Heart right ventricle (tissue), 16 donors: ENCODE data around the gene AGBL4. TPM values are rescaled to one million over a fixed set of nuclear protein-coding genes. Genes with fewer than 3 reads are reported as not detected.

Source experiments
- ATAC-seq, 8 donors: fragments of 200-7000 bp; cut with Tn5 transposase; one replicate each; pipeline ENCODE4 v1.9.1; 2020; ENCODE audit warnings: mild to moderate bottlenecking in 8 of 8, moderate library complexity in 8 of 8, moderate number of reproducible peaks in 1 of 8
- DNase-seq, 2 donors: peaks; one replicate each; pipeline ENCODE4 v3.0.0-alpha.2; 2020
- H3K27ac ChIP-seq, 10 donors: fragments of 200-600 bp; sonication (generic) in 2 of 10; one replicate each; pipeline versions ENCODE4 v1.5.0 to v1.8.0; 2020 to 2022; ENCODE audit warnings: mild to moderate bottlenecking in 3 of 10
- H3K27me3 ChIP-seq, 7 donors: fragments of 200-600 bp; one replicate each; pipeline ENCODE4 v1.8.0; 2021 to 2022; ENCODE audit warnings: mild to moderate bottlenecking in 2 of 7
- H3K36me3 ChIP-seq, 9 donors: fragments of 200-600 bp; sonication (generic) in 1 of 9; one replicate each; pipeline versions ENCODE4 v1.5.0 to v1.8.0; 2020 to 2022; ENCODE audit warnings: mild to moderate bottlenecking in 2 of 9
- H3K4me1 ChIP-seq, 9 donors: fragments of 200-600 bp; sonication (generic) in 1 of 9; one replicate each; pipeline versions ENCODE4 v1.5.0 to v1.8.0; 2020 to 2022; ENCODE audit warnings: mild to moderate bottlenecking in 4 of 9
- H3K4me3 ChIP-seq, 10 donors: fragments of 200-600 bp; sonication (generic) in 2 of 10; one replicate each; pipeline versions ENCODE4 v1.5.0 to v1.8.0; 2020 to 2022; ENCODE audit warnings: mild to moderate bottlenecking in 7 of 10, moderate library complexity in 2 of 10
- H3K9me3 ChIP-seq, 11 donors: fragments of 200-600 bp in 10 of 11; sonication (generic) in 2 of 11; one replicate each; pipeline versions ENCODE4 v1.5.0 to v1.8.0; 2013 to 2022; ENCODE audit warnings: mild to moderate bottlenecking in 2 of 11, control low read depth in 1 of 11, moderate library complexity in 1 of 11
- CTCF ChIP-seq, 9 donors: fragments of 200-600 bp; sonication (generic) in 2 of 9; IDR thresholded peaks; one replicate each; pipeline versions ENCODE4 v1.5.0 to v1.8.0; 2021 to 2022; ENCODE audit warnings: antibody characterized with exemption in 9 of 9, mild to moderate bottlenecking in 5 of 9, moderate library complexity in 1 of 9
- WGBS, 2 donors: extraction: QIAGEN DNeasy Blood & Tissue Kit; methylation state at CpG; one replicate each; pipeline ENCODE4 v1.1.7; 2013; ENCODE audit warnings: inconsistent platforms in 1 of 2; 5-methylcytosine and 5-hydroxymethylcytosine counted together
- intact Hi-C, 10 donors: fragments of 100-400 bp; cut with DNase I; formaldehyde crosslinking; loops; one replicate each; pipeline versions ENCODE4 v1.11.1 to v1.14.2; 2022
- polyA plus RNA-seq, 2 donors: library from polyadenylated mRNA; stranded (reverse); fragments of 200-250 nt; gene quantifications; one replicate each; pipeline ENCODE4 v1.2.3, GENCODE V29; 2013
- total RNA-seq, 10 donors: library from RNA; stranded (reverse); fragmentation: NEBNext Ultra II Directional in 3 of 10; extraction: Animal tissue kit (Norgen Biotek cat#: 25700) in 3 of 10; gene quantifications; one replicate each; pipeline versions ENCODE4 v1.2.1 to v1.2.4, GENCODE V29; 2021 to 2023
- donor health status: Arrhythmogenic right ventricular cardiomyopathy.
- donor health status: ischemic (EF 13 %, LVEDD 7.1; RV severe dilation, severe dysfunction).
- donor health status: healthy with polysubstance abuse.
- donor health status: DM: no; HTN: yes; CAD: no.
- donor health status: DM: no; HTN: no; CAD: no.
- donor health status: ischemic (EF 25% LVEDD 6.9; RV normal size, moderate dysfunction).
- donor health status: ischemic (EF 25% LVEDD 5.7; RV mildly dilated, moderate dysfunction).
- donor health status: healthy.
- donor health status: DM: yes; HTN: yes; CAD: no.
- donor health status: Ischemic cardiomyopathy.
- donor health status: ischemic (EF 35%, LVEDD 5.7; RV mildly dilated, moderate dysfunction).
- donor health status: nonischemic (EF 11% LVEDD 7.7; RV severe dilation, severe dysfunction).
- donor health status: DM: yes; HTN: yes; CAD: no.
- donor health status: PGD.
- donor health status: ischemic (EF 29% LVEDD 5.4; RV normal size, mild dysfunction).
- donor health status: nonischemic (EF 23%, LVEDD 6.1; RV moderate dilation, normal function).

Gene AGBL4
- total and polyA plus RNA-seq, 12 donors: 0.04 to 0.93 (median 0.46) TPM; not detected in 2

- no peaks in the 10 kb centered on the region for H3K27me3 ChIP-seq
- H3K4me3 ChIP-seq: no peak overlapping the region
- WGBS, 2 donors: 74 to 78% methylated on average over 3 of the region's 3 CpGs
- H3K27ac ChIP-seq: no peak overlapping the region
- H3K36me3 ChIP-seq: peaks cover 0 to 78% (median 10%) of the 10 kb centered on the region in 9 donors
- DNase-seq: no peak
- H3K4me1 ChIP-seq: no peaks in the 10 kb centered on the region
- no peak for ATAC-seq
- intact Hi-C loops: no loop called here
- TF ChIP-seq CTCF (IDR thresholded peaks at IDR 0.05): no peak
- H3K9me3 ChIP-seq: no peaks in the 10 kb centered on the region
Observed at GRCh38 chr1:48740621-48741020, 1283.1 kb downstream of the AGBL4 start.

GRCh38 chr1:48739091-48739490 is 1284.7 kb downstream of the AGBL4 start:
- Histone ChIP-seq H3K4me1 (no peaks in the 10 kb centered on the region), H3K36me3 (peaks cover 0 to 79% (median 19%) of the 10 kb centered on the region in 9 donors), H3K27me3 (no peaks in the 10 kb centered on the region), H3K4me3 (no peak overlapping the region), H3K27ac (no peak overlapping the region), H3K9me3 (no peaks in the 10 kb centered on the region)
- ATAC-seq (no peak), DNase-seq (no peak)
- intact Hi-C loops: no loop called here
- no peak for TF ChIP-seq CTCF (IDR thresholded peaks at IDR 0.05)
- 64 to 67% methylated on average over 3 of the region's 3 CpGs for WGBS, 2 donors

GRCh38 chr1:48738356-48738755 is 1285.4 kb downstream of the AGBL4 start:
- no peak for ATAC-seq
- H3K36me3 ChIP-seq: peaks cover 0 to 83% (median 19%) of the 10 kb centered on the region in 9 donors
- no peak for DNase-seq
- intact Hi-C loops: no loop called here
- H3K27ac ChIP-seq: no peak overlapping the region
- H3K9me3 ChIP-seq: no peaks in the 10 kb centered on the region
- WGBS, 2 donors: 94 to 96% methylated on average over 4 of the region's 4 CpGs
- TF ChIP-seq CTCF (IDR thresholded peaks at IDR 0.05): no peak
- H3K4me3 ChIP-seq: no peak overlapping the region
- no peaks in the 10 kb centered on the region for H3K27me3 ChIP-seq
- H3K4me1 ChIP-seq: no peaks in the 10 kb centered on the region

GRCh38 chr1:48735796-48736195 is 1288.0 kb downstream of the AGBL4 start:
- intact Hi-C loops: no loop called here

More at GRCh38 chr1:48735796-48736195, 1288.0 kb downstream of the AGBL4 start:
- Histone ChIP-seq H3K4me3 (no peak overlapping the region), H3K36me3 (peaks cover 0 to 90% (median 16%) of the 10 kb centered on the region in 9 donors), H3K27me3 (no peaks in the 10 kb centered on the region), H3K9me3 (no peaks in the 10 kb centered on the region), H3K4me1 (no peaks in the 10 kb centered on the region), H3K27ac (no peak overlapping the region)
- WGBS, 2 donors: 90 to 93% methylated on average over 6 of the region's 6 CpGs
- no peak for TF ChIP-seq CTCF (IDR thresholded peaks at IDR 0.05)
- ATAC-seq: no peak
- DNase-seq: no peak
